ENCODE results near the gene SOCS1.
"Not testable (repeated sequence)": the region's sequence is repeated elsewhere in the genome, so short reads cannot be mapped to it uniquely, and the experiment has no call there.

Gene SOCS1

DNA sequence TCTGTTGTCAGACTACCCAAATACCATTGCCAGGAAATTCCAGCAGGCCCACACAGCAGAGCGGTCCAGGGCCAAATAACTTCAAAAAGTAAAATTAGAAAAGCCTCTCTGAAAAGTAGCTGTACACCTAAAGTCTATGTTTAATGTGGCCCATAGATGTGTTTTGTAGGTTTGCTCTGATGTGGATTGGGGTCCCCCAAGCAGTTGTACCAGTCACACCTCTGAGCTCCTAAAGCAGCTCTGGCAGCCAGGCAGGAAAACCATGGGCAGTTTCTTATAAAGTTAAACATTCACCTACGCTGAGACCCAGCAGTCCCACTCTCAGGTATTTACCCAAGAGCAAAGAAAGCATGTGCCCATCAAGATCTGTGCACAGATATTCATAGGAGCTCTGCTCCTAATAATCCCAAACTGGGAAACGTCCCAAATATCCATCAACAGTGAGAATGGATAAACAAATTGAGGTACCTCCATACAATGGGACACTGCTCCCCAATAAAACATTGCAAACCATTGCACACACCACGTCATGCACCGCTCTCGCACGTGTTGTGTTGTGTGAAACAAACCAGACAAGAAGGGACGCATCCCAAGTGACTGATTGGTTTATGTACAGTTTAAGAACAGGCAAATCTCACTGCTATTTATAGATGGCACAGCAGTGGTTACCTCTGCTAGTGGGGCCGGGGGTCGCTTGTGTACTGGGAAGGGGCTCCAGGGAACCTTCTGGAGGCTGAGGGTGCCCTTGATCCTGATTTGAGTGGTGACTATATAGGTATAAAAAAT, 40.9 kb upstream of the SOCS1 start:
- Histone ChIP-seq H3K27ac (ENCODE audit: low read length) (no peak overlapping the region), H3K4me3 (ENCODE audit: low read length) (no peak overlapping the region), H3K27me3 (ENCODE audit: insufficient read depth, low read length) (no peaks in the 10 kb centered on the region), H3K36me3 (ENCODE audit: insufficient read depth, low read depth, low read length) (no peaks in the 10 kb centered on the region), H3K9ac (ENCODE audit: low read depth, low read length) (no peak overlapping the region), H3K9me3 (ENCODE audit: insufficient read depth, low read depth, low read length) (no peaks in the 10 kb centered on the region), H3K4me1 (ENCODE audit: insufficient read depth, low read length) (peaks cover 11% of the 10 kb centered on the region; the same call in 1 of the 2 replicates)

DNA sequence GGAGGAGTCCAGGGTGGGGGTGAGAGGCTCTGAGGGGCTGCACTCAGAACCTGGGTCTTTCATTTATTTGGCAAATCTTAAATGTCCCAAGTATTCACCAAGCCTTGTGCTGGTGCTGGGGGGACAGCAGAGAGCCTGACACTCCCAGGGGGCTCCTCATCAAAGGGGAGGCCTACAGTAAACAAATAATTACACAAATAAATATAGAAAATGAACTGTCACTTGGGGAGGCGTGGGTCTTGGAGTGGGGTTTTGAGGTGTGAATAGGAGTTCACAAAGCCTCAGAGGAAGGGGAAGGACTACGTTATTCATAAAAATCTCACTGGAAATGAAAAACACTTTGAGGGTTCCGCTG, 40.3 kb upstream of the SOCS1 start:
- no peaks in the 10 kb centered on the region for H3K9me3 ChIP-seq (ENCODE audit: insufficient read depth, low read depth, low read length)
- no peaks in the 10 kb centered on the region for H3K27me3 ChIP-seq (ENCODE audit: insufficient read depth, low read length)
- no peak overlapping the region for H3K27ac ChIP-seq (ENCODE audit: low read length)
- H3K4me3 ChIP-seq (ENCODE audit: low read length) = no peak overlapping the region
- no peaks in the 10 kb centered on the region for H3K36me3 ChIP-seq (ENCODE audit: insufficient read depth, low read depth, low read length)
- no peak overlapping the region for H3K9ac ChIP-seq (ENCODE audit: low read depth, low read length)
- peaks cover 15% of the 10 kb centered on the region for H3K4me1 ChIP-seq (ENCODE audit: insufficient read depth, low read length)

DNA sequence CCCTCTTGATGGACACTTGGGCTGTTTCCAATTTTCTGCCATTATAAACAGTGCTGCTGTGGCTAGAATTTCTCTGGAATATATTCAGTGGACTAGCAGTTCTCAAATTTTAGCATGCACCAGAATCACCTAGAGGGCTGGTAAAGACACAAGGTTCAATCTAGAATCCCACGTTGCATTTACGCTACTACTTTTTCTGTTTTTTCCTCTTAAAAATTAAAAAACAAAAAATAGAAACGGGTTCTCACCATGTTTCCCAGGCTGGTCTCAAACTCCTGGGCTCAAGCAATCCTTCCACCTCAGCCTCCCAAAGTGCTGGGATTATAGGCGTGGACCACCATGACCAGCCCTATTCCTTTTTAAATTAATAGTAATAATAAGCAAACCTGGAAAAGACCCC, 39.7 kb upstream of the SOCS1 start:
- H3K9ac ChIP-seq (ENCODE audit: low read depth, low read length) = no peak overlapping the region
- H3K36me3 ChIP-seq (ENCODE audit: insufficient read depth, low read depth, low read length) = no peaks in the 10 kb centered on the region
- H3K9me3 ChIP-seq (ENCODE audit: insufficient read depth, low read depth, low read length) = no peaks in the 10 kb centered on the region
- H3K27ac ChIP-seq (ENCODE audit: low read length) = no peak overlapping the region
- H3K4me3 ChIP-seq (ENCODE audit: low read length) = no peak overlapping the region
- H3K27me3 ChIP-seq (ENCODE audit: insufficient read depth, low read length) = no peaks in the 10 kb centered on the region
- H3K4me1 ChIP-seq (ENCODE audit: insufficient read depth, low read length) = peaks cover 17% of the 10 kb centered on the region

DNA sequence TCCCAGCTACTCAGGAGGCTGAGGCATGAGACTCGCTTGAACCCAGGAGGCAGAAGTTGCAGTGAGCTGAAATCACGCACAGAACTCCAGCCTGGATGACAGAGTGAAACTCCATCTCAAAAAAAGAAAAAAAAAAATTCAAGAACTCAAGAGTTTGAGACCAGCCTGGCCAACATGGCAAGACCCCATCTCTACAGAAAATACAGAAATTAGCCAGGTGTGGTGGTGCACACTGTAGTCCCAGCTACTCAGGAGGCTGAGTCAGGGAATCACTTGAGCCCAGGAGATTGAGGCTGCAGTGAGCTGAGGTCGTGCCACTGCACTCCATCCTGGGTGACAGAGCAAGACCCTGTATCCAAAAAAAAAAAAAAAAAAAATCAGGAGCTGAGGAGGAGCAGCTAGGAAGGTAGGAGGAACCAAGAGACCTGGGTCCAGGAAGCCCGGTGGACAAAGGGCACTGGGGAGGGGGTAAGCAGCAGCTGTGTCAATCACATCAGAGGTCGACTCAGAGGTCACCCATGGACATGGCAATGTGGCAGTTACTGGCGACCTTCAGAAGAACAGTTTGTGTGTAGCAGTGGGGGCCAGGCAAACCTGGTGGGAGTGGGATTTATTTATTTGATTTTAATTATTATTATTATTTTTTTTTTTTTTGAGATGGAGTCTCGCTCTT, 36.2 kb upstream of the SOCS1 start:
- H3K27ac ChIP-seq (ENCODE audit: low read length) = no peak overlapping the region
- H3K36me3 ChIP-seq (ENCODE audit: insufficient read depth, low read depth, low read length) = no peaks in the 10 kb centered on the region
- peaks cover 9% of the 10 kb centered on the region for H3K4me1 ChIP-seq (ENCODE audit: insufficient read depth, low read length)
- no peak overlapping the region for H3K4me3 ChIP-seq (ENCODE audit: low read length)
- no peak overlapping the region for H3K9ac ChIP-seq (ENCODE audit: low read depth, low read length)
- H3K9me3 ChIP-seq (ENCODE audit: insufficient read depth, low read depth, low read length) = no peaks in the 10 kb centered on the region
- no peaks in the 10 kb centered on the region for H3K27me3 ChIP-seq (ENCODE audit: insufficient read depth, low read length)

DNA sequence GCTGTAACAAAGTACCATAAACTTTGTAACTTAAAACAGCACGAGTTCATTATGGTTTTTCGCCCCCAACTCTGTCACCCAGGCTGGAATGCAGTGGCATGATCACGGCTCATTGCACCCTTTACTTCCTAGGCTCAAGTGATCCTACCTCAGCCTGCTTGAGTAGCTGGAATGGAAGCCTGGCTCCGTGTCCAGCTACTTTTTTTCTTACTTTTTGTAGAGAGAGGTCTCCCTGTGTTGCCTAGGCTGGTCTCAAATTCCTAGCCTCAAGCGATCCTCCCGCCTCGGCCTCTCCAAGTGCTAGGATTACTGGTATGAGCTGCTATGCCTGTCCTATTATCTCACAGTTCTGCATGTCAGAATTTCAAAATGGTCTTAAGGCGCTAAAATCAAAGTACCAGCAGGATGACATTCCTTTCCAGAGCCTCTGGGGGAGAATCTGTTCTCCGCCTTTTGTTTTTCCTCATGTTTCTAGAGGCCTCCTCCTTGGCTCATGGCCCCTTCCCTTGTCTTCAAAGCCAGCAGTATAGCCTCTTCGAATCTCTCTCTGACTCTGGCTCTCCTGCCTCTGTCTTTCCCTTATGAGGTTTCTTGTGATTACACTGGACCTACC, 35.2 kb upstream of the SOCS1 start:
- Histone ChIP-seq H3K27ac (ENCODE audit: low read length) (no peak overlapping the region), H3K27me3 (ENCODE audit: insufficient read depth, low read length) (no peaks in the 10 kb centered on the region), H3K9me3 (ENCODE audit: insufficient read depth, low read depth, low read length) (no peaks in the 10 kb centered on the region), H3K36me3 (ENCODE audit: insufficient read depth, low read depth, low read length) (no peaks in the 10 kb centered on the region), H3K9ac (ENCODE audit: low read depth, low read length) (no peak overlapping the region), H3K4me1 (ENCODE audit: insufficient read depth, low read length) (peaks cover 5% of the 10 kb centered on the region), H3K4me3 (ENCODE audit: low read length) (no peak overlapping the region)

DNA sequence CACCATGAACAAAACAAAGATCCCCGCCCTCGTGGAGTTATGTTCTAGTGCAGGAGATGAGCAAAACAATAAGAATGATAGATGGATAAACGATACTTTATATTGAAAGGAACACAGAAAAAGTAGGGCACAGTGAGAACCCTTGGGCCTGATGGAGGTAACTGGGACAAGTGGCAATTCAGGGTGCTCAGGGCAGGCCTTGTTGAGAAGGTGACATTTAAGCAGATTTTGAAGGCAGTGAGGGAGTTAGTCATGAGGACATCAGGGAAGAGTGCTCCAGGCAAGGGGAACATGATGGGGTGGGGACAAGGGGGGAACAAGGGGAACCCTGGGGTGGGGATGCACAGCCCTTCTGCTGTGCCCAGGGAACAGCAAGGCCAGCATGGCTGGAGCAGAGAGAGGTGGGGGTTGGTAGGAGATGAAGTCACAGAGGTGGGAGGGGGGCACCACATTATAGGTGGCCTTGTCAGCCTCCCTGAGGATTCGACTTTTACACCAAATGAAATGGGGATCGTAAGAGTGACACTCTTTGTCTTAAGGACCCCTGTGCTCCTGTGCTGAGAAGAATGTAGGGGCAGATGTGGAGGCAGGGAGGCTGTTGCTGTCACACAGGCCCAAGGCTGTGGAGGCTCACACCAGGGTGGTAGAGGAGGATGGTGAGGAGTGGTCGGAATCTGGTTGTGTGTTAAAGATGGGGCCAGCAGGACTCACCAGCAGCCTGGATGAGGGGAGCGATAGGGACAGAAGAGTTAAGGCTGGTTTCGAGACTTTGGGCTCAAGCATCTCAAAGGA, 34.3 kb upstream of the SOCS1 start:
- Histone ChIP-seq H3K27ac (ENCODE audit: low read length) (no peak overlapping the region), H3K4me3 (ENCODE audit: low read length) (no peak overlapping the region), H3K9me3 (ENCODE audit: insufficient read depth, low read depth, low read length) (no peaks in the 10 kb centered on the region), H3K9ac (ENCODE audit: low read depth, low read length) (no peak overlapping the region), H3K4me1 (ENCODE audit: insufficient read depth, low read length) (peaks cover 5% of the 10 kb centered on the region), H3K27me3 (ENCODE audit: insufficient read depth, low read length) (no peaks in the 10 kb centered on the region), H3K36me3 (ENCODE audit: insufficient read depth, low read depth, low read length) (no peaks in the 10 kb centered on the region)

DNA sequence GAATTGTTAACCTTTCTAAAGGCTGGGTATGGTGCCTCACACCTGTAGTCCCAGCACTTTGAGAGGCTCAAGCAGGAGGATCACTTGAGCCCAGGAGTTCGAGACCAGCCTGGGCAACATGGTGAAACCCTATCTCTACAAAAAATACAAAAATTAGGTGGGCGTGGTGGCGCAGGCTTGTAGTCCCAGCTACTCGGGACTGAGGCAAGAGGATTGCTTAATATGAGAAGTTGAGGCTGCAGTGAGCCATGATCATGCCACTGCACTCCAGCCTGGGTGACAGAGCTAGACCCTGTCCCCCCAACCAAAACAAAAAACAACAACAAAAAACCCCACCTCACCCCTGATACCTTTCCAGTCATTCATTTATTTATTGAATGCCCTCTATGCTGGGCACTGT, 33.7 kb upstream of the SOCS1 start:
- H3K4me1 ChIP-seq (ENCODE audit: insufficient read depth, low read length); H3K9ac ChIP-seq (ENCODE audit: low read depth, low read length); H3K4me3 ChIP-seq (ENCODE audit: low read length); H3K36me3 ChIP-seq (ENCODE audit: insufficient read depth, low read depth, low read length); H3K9me3 ChIP-seq (ENCODE audit: insufficient read depth, low read depth, low read length); H3K27me3 ChIP-seq (ENCODE audit: insufficient read depth, low read length); H3K27ac ChIP-seq (ENCODE audit: low read length): not testable (repeated sequence)

DNA sequence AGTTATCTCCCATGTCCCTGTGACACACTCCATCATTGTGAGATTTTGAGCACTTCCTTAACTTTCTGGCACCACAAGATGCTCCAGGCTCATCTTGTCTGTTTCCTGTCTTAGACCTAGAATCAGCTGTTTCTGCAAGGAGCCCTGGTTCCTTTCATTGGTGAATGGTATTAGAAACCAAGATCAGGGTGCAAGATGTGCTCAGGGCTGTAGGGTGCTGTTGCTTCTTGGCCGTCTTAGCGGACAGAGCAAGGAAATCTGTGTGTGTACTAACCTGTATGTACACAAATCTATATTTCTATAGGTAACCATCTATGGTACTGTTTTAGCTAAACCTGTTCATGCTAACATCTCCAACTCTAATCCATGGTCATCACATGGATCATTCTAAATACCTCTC, 33.2 kb upstream of the SOCS1 start:
- no peak overlapping the region for H3K27ac ChIP-seq (ENCODE audit: low read length)
- H3K9ac ChIP-seq (ENCODE audit: low read depth, low read length) = no peak overlapping the region
- H3K27me3 ChIP-seq (ENCODE audit: insufficient read depth, low read length) = no peaks in the 10 kb centered on the region
- no peak overlapping the region for H3K4me3 ChIP-seq (ENCODE audit: low read length)
- H3K9me3 ChIP-seq (ENCODE audit: insufficient read depth, low read depth, low read length) = no peaks in the 10 kb centered on the region
- H3K36me3 ChIP-seq (ENCODE audit: insufficient read depth, low read depth, low read length) = no peaks in the 10 kb centered on the region
- H3K4me1 ChIP-seq (ENCODE audit: insufficient read depth, low read length) = peaks cover 5% of the 10 kb centered on the region

DNA sequence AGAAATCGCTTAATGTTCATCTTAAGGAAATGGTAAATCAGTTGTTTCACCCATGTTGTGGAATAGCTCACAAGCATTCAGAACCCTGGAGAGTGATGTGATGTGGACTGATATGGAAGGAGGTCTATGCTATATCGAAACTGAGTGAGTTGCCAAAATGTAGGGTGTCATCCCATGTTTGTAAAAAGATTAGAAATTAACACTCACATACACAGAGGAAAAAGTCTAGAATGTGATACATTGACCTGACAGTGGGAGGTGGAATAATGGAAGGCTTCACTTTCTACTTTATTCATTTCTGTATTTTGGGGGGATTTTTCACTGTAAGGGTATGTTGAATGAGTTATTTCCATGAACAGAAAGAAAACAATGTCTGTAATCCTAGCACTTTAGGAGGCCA, 29.8 kb upstream of the SOCS1 start:
- Histone ChIP-seq H3K4me3 (ENCODE audit: low read length) (no peak overlapping the region), H3K9me3 (ENCODE audit: insufficient read depth, low read depth, low read length) (no peaks in the 10 kb centered on the region), H3K4me1 (ENCODE audit: insufficient read depth, low read length) (peaks cover 3% of the 10 kb centered on the region; the same call in 1 of the 2 replicates), H3K9ac (ENCODE audit: low read depth, low read length) (no peak overlapping the region), H3K27ac (ENCODE audit: low read length) (no peak overlapping the region), H3K36me3 (ENCODE audit: insufficient read depth, low read depth, low read length) (no peaks in the 10 kb centered on the region), H3K27me3 (ENCODE audit: insufficient read depth, low read length) (no peaks in the 10 kb centered on the region)

DNA sequence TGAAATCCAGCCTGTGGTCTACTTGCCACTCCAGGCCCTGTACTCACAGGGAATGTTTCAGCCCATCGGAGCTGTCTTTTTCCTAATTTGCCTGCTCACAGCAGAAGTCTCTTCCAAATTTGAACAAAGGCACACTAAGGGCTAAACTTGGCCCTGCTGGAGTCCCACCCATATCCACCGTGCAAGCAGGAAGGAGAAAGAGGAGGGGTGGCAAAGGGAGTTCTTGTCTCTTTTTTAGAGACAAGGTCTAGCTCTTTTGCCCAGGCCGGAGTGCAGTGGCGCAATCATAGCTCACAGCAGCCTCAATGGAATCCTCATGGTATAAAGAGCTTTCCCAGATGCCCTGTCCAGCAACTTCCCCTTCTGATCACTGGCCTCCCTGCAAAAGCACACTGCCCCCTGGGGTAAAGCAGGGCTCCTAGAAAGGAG, 27.8 kb upstream of the SOCS1 start:
- H3K9ac ChIP-seq (ENCODE audit: low read depth, low read length) = no peak overlapping the region
- H3K4me1 ChIP-seq (ENCODE audit: insufficient read depth, low read length) = peaks cover 3% of the 10 kb centered on the region; the same call in 1 of the 2 replicates
- H3K4me3 ChIP-seq (ENCODE audit: low read length) = no peak overlapping the region
- H3K36me3 ChIP-seq (ENCODE audit: insufficient read depth, low read depth, low read length) = no peaks in the 10 kb centered on the region
- H3K27me3 ChIP-seq (ENCODE audit: insufficient read depth, low read length) = no peaks in the 10 kb centered on the region
- H3K9me3 ChIP-seq (ENCODE audit: insufficient read depth, low read depth, low read length) = no peaks in the 10 kb centered on the region
- no peak overlapping the region for H3K27ac ChIP-seq (ENCODE audit: low read length)

DNA sequence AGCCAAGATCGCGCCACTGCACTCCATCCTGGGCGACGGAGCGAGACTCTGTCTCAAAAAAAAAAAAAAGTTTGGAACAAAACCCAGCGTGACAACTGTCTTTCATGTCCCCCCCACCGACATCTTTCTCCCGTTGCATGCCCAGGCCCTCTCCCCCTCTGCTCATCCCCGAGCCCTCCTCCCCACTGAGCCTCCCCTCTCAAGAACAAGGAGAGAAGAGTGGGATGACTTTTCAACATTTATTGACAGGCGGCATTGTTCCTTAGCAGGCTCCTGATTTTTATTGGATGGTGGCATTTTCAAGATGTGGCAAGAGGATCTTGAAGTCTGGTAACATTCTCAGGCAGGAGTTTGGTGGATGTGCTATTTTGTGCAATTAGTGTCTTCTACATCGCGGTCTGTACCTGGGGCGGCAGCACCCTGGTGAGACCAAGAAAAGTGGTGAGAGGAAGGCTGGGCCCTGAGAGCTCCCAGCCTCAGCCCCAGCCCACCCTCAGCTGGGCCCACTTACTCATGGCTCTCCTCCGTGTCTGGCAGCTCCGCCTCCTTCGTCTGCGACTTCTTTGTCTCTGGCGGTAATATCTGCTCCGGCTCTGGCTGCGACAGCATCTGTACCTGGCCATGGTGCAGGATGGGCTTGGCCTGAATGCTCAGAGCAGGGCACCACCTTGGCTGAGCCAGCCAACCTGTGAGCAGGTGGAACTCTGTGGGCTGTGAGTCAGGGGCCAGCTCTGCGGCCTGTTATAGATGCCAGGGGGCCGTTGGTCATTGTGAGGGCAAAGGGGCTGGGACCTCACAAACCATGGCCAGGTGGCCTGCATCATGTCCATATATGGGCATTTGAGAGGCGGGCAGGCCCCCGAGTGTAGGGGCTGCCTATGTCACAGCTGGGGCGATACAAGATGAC, 24.9 kb upstream of the SOCS1 start, which contains the start of gene PRM1:
PRM1 (minus strand) TSS at position 715 of the 907 bp plus-strand sequence; CDS start at position 623, 92 bp downstream.
- Histone ChIP-seq H3K27ac (ENCODE audit: low read length) (no peak within 1 kb of the TSS), H3K4me3 (ENCODE audit: low read length) (no peak within 1 kb of the TSS), H3K9ac (ENCODE audit: low read depth, low read length) (no peak within 1 kb of the TSS; the same call in 1 of the 2 replicates), H3K4me1 (ENCODE audit: insufficient read depth, low read length) (peaks cover 3% of the 10 kb centered on the region; the same call in 1 of the 2 replicates), H3K27me3 (ENCODE audit: insufficient read depth, low read length) (no peaks in the 10 kb centered on the region), H3K36me3 (ENCODE audit: insufficient read depth, low read depth, low read length) (no peaks in the 10 kb centered on the region), H3K9me3 (ENCODE audit: insufficient read depth, low read depth, low read length) (no peaks in the 10 kb centered on the region)
